ENCODE data around the gene HTRA3. TPM values are rescaled to one million over a fixed set of nuclear protein-coding genes. Genes with fewer than 3 reads are reported as not detected.
A peak's percentile ranks its signal among the peaks of the same experiment; 100 is the strongest.

HTRA3 gene
- total RNA-seq = not detected

GRCh38 chr4:8269535-8270417 lies at the start of gene HTRA3:
TSS of gene HTRA3 (plus strand) at chr4:8269754. CDS start at chr4:8269969, 215 bp downstream.
- H3K36me3 Mint-ChIP-seq (ENCODE audit: low read depth) = no peaks in the 10 kb centered on the region
- no peak for DNase-seq
- no peaks in the 10 kb centered on the region for H3K9me3 Mint-ChIP-seq
- H3K27me3 Mint-ChIP-seq = peaks cover 24% of the 10 kb centered on the region
- no peak within 1 kb of the TSS for H3K4me3 Mint-ChIP-seq
- H3K4me1 Mint-ChIP-seq = no peaks in the 10 kb centered on the region
- H3K27ac Mint-ChIP-seq = no peak within 1 kb of the TSS
- ChIA-PET POLR2A (no interaction called here), CTCF (no interaction called here)

GRCh38 chr4:8220661-8221450 lies 48.7 kb upstream of the HTRA3 start:
- ChIA-PET POLR2A (no interaction called here), CTCF (interaction anchor here (0.6 to 1.2 kb wide), 9 partner anchors 8 to 1557 kb away, joined by 3 to 6 read pairs (median 3); partner anchors contain the start of gene SH3TC1)
- peaks cover 31% of the 10 kb centered on the region for H3K4me1 Mint-ChIP-seq
- peaks cover 2% of the 10 kb centered on the region for H3K36me3 Mint-ChIP-seq (ENCODE audit: low read depth)
- peak overlapping the region; percentile 48 for H3K27ac Mint-ChIP-seq
- H3K4me3 Mint-ChIP-seq = no peak overlapping the region
- no peak for DNase-seq
- no peaks in the 10 kb centered on the region for H3K27me3 Mint-ChIP-seq
- H3K9me3 Mint-ChIP-seq = no peaks in the 10 kb centered on the region

- Mint-ChIP-seq H3K27me3 (no peaks in the 10 kb centered on the region), H3K9me3 (no peaks in the 10 kb centered on the region), H3K4me3 (no peak overlapping the region), H3K27ac (peak overlapping the region; percentile 48), H3K4me1 (peaks cover 31% of the 10 kb centered on the region), H3K36me3 (ENCODE audit: low read depth) (peaks cover 2% of the 10 kb centered on the region)
- DNase-seq = no peak
- ChIA-PET POLR2A (no interaction called here), CTCF (interaction anchor here (0.6 to 1.2 kb wide), 8 partner anchors 9 to 225 kb away, joined by 3 to 4 read pairs (median 3); partner anchors contain the start of gene SH3TC1)
Measured at GRCh38 chr4:8221476-8221875, 48.1 kb upstream of the HTRA3 start.

- DNase-seq = no peak
- Mint-ChIP-seq H3K36me3 (ENCODE audit: low read depth) (peaks cover 2% of the 10 kb centered on the region), H3K9me3 (no peaks in the 10 kb centered on the region), H3K27ac (no peak overlapping the region), H3K27me3 (no peaks in the 10 kb centered on the region), H3K4me3 (no peak overlapping the region), H3K4me1 (peaks cover 31% of the 10 kb centered on the region)
- ChIA-PET CTCF (interaction anchor here (1.0 kb wide), 1 partner anchor 30 kb away, joined by 3 read pairs; no protein-coding TSS in a partner anchor), POLR2A (no interaction called here)
Measured at GRCh38 chr4:8221985-8222384, 47.6 kb upstream of the HTRA3 start.

- ChIA-PET POLR2A (no interaction called here), CTCF (no interaction called here)
- peak overlapping the region; percentile 13 for H3K27ac Mint-ChIP-seq
- no peaks in the 10 kb centered on the region for H3K27me3 Mint-ChIP-seq
- H3K9me3 Mint-ChIP-seq = no peaks in the 10 kb centered on the region
- no peak overlapping the region for H3K4me3 Mint-ChIP-seq
- no peak for DNase-seq
- peaks cover 31% of the 10 kb centered on the region for H3K4me1 Mint-ChIP-seq
- peaks cover 2% of the 10 kb centered on the region for H3K36me3 Mint-ChIP-seq (ENCODE audit: low read depth)
Measured at GRCh38 chr4:8222609-8223388, 46.8 kb upstream of the HTRA3 start.

- Mint-ChIP-seq H3K27ac (no peak overlapping the region), H3K4me3 (no peak overlapping the region), H3K36me3 (ENCODE audit: low read depth) (peaks cover 2% of the 10 kb centered on the region), H3K9me3 (no peaks in the 10 kb centered on the region), H3K27me3 (no peaks in the 10 kb centered on the region), H3K4me1 (peaks cover 36% of the 10 kb centered on the region)
- ChIA-PET CTCF (interaction anchor here (0.6 kb wide), 1 partner anchor 122 kb away, joined by 3 read pairs; no protein-coding TSS in a partner anchor), POLR2A (no interaction called here)
- DNase-seq = no peak
Measured at GRCh38 chr4:8224267-8224974, 45.1 kb upstream of the HTRA3 start.

GRCh38 chr4:8224975-8225625 lies 44.5 kb upstream of the HTRA3 start:
- H3K27ac Mint-ChIP-seq = no peak overlapping the region
- no peaks in the 10 kb centered on the region for H3K9me3 Mint-ChIP-seq
- no peaks in the 10 kb centered on the region for H3K27me3 Mint-ChIP-seq
- CTCF ChIA-PET = interaction anchor here (0.6 to 1.4 kb wide), 3 partner anchors 11 to 121 kb away, joined by 3 to 4 read pairs (median 3); no protein-coding TSS in a partner anchor
- no peak for DNase-seq
- H3K36me3 Mint-ChIP-seq (ENCODE audit: low read depth) = peaks cover 2% of the 10 kb centered on the region
- no peak overlapping the region for H3K4me3 Mint-ChIP-seq
- POLR2A ChIA-PET = no interaction called here
- H3K4me1 Mint-ChIP-seq = peaks cover 39% of the 10 kb centered on the region

- Mint-ChIP-seq H3K4me3 (no peak overlapping the region), H3K4me1 (peaks cover 42% of the 10 kb centered on the region), H3K27ac (no peak overlapping the region), H3K9me3 (no peaks in the 10 kb centered on the region), H3K27me3 (no peaks in the 10 kb centered on the region), H3K36me3 (ENCODE audit: low read depth) (peaks cover 2% of the 10 kb centered on the region)
- no peak for DNase-seq
- ChIA-PET CTCF (interaction anchor here (1.1 to 1.4 kb wide), 2 partner anchors 12 to 23 kb away, joined by 3 to 4 read pairs; no protein-coding TSS in a partner anchor), POLR2A (no interaction called here)
Measured at GRCh38 chr4:8225706-8226443, 43.7 kb upstream of the HTRA3 start.

GRCh38 chr4:8227201-8227770 lies 42.3 kb upstream of the HTRA3 start:
- Mint-ChIP-seq H3K9me3 (no peaks in the 10 kb centered on the region), H3K4me1 (peaks cover 32% of the 10 kb centered on the region), H3K27ac (no peak overlapping the region), H3K27me3 (no peaks in the 10 kb centered on the region), H3K4me3 (no peak overlapping the region), H3K36me3 (ENCODE audit: low read depth) (peaks cover 2% of the 10 kb centered on the region)
- ChIA-PET CTCF (interaction anchor here (1.2 kb wide), 2 partner anchors 15 to 38 kb away, joined by 3 read pairs; no protein-coding TSS in a partner anchor), POLR2A (no interaction called here)
- no peak for DNase-seq

- Mint-ChIP-seq H3K36me3 (ENCODE audit: low read depth) (peaks cover 2% of the 10 kb centered on the region), H3K27me3 (no peaks in the 10 kb centered on the region), H3K27ac (no peak overlapping the region), H3K9me3 (no peaks in the 10 kb centered on the region), H3K4me3 (no peak overlapping the region), H3K4me1 (peaks cover 28% of the 10 kb centered on the region)
- CTCF ChIA-PET = interaction anchor here (1.2 to 1.9 kb wide), 4 partner anchors 11 to 51 kb away, joined by 3 to 7 read pairs (median 4); no protein-coding TSS in a partner anchor
- no peak for DNase-seq
- POLR2A ChIA-PET = no interaction called here
Measured at GRCh38 chr4:8227771-8228318, 41.7 kb upstream of the HTRA3 start.
